ENCODE results near the gene PTPRG.
A peak's percentile ranks its signal among the peaks of the same experiment; 100 is the strongest.

PTPRG gene

GRCh38 chr3:61776390-61776789 lies 215.0 kb downstream of the PTPRG start:
- no peak for DNase-seq

GRCh38 chr3:61777483-61777882 lies 216.1 kb downstream of the PTPRG start:
- no peak for DNase-seq

GRCh38 chr3:61778095-61778494 lies 216.7 kb downstream of the PTPRG start:
- DNase-seq = no peak

- DNase-seq = no peak
Observed at GRCh38 chr3:61780016-61780415, 218.6 kb downstream of the PTPRG start.

GRCh38 chr3:61780455-61781228 lies 219.3 kb downstream of the PTPRG start:
- peak; percentile 16 to 34 for DNase-seq

GRCh38 chr3:61783993-61784718 lies 222.8 kb downstream of the PTPRG start:
- no peak for DNase-seq

- DNase-seq = no peak
Observed at GRCh38 chr3:61788623-61789507, 227.5 kb downstream of the PTPRG start.

GRCh38 chr3:61789861-61790260 lies 228.5 kb downstream of the PTPRG start:
- DNase-seq = no peak

GRCh38 chr3:61790411-61790810 lies 229.0 kb downstream of the PTPRG start:
- DNase-seq = no peak

GRCh38 chr3:61793056-61793455 lies 231.7 kb downstream of the PTPRG start:
- DNase-seq = no peak

- DNase-seq = peak in 1 of 2 experiments; percentile 74
Observed at GRCh38 chr3:61793521-61793920, 232.2 kb downstream of the PTPRG start.

GRCh38 chr3:61794341-61794740 lies 233.0 kb downstream of the PTPRG start:
- peak in 1 of 2 experiments; percentile 12 for DNase-seq

GRCh38 chr3:61794961-61795360 lies 233.6 kb downstream of the PTPRG start:
- no peak for DNase-seq

- peak in 1 of 2 experiments; percentile 9 for DNase-seq
Observed at GRCh38 chr3:61796088-61796680, 234.8 kb downstream of the PTPRG start.

GRCh38 chr3:61796911-61797310 lies 235.5 kb downstream of the PTPRG start:
- no peak for DNase-seq

- DNase-seq = peak; percentile 23 to 82
Observed at GRCh38 chr3:61802772-61803171, 241.4 kb downstream of the PTPRG start.

- DNase-seq = no peak
Observed at GRCh38 chr3:61803983-61804382, 242.6 kb downstream of the PTPRG start.

- DNase-seq = no peak
Observed at GRCh38 chr3:61804782-61805181, 243.4 kb downstream of the PTPRG start.

GRCh38 chr3:61805510-61806080 lies 244.2 kb downstream of the PTPRG start:
- DNase-seq = no peak

GRCh38 chr3:61806810-61807209 lies 245.4 kb downstream of the PTPRG start:
- no peak for DNase-seq

- DNase-seq = peak in 1 of 2 experiments; percentile 56
Observed at GRCh38 chr3:61807865-61808276, 246.5 kb downstream of the PTPRG start.

GRCh38 chr3:61808526-61808925 lies 247.2 kb downstream of the PTPRG start:
- DNase-seq = peak; percentile 31 to 71
